HG02571 (cell line): ENCODE results near the gene ANKRD10.
A peak's percentile ranks its signal among the peaks of the same experiment; 100 is the strongest.

Experiments used
- ATAC-seq: cut with Tn5 transposase; IDR thresholded peaks from one replicate; pipeline ENCODE4 v1.9.1; 2021; ENCODE audit warnings: mild to moderate bottlenecking, moderate library complexity; ENCODE audit not compliant: unreplicated experiment

ANKRD10 gene

DNA sequence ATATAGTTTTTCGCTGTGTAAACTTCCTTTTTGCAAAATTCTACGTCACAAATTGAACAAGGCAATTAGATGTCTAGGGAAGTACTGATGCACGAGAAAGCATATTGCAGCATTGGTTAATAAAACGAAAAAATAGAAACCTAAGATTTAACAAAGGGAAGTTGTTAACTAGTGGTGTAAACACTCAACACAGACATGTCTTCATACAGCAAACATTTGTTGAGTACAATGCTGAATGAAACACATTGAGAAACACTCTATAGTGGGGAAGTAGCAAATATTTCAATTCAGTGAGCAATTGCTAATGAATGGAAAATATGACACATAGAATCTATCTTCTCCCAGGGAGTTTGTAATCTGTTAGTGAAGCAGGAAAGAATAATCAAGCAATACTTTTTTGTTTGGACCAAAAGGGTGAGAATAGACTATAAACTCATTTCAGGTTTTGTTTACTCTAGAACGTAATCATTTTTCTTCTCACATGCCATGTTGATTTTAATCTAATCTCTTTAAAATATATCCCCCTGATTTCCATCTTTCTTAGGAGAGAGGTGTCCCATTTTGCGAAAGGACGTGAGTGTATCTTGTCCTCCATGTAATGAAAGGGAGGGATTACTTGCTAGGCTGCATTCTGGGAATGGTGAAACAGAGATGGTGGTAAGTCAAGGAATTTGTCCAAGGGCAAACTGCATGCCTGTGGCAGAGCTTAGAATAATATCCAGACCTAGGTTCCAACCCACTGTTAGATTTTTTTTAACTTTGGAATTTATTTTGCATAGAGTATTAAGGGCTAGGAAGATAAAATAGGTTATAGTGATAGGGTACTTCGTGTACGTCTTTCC lies 1.7 kb upstream of the ANKRD10 start:
- ATAC-seq: no peak

DNA sequence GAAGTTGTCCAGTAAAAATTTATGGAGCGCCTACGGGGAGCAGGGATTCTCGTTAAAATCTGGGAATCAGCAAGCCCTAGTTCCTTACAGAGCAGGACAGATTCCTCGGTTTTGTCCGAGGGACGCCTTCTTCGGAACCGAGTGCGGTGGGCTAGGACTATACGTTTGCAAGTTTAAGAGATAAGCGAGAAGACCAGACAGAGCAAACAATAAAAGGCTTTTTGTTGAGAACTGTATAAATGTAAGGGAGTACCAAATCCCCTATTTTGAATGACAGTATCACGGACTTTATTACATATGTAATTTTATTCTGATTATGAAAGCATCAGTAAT lies 971 bp upstream of the ANKRD10 start:
- ATAC-seq: no peak

DNA sequence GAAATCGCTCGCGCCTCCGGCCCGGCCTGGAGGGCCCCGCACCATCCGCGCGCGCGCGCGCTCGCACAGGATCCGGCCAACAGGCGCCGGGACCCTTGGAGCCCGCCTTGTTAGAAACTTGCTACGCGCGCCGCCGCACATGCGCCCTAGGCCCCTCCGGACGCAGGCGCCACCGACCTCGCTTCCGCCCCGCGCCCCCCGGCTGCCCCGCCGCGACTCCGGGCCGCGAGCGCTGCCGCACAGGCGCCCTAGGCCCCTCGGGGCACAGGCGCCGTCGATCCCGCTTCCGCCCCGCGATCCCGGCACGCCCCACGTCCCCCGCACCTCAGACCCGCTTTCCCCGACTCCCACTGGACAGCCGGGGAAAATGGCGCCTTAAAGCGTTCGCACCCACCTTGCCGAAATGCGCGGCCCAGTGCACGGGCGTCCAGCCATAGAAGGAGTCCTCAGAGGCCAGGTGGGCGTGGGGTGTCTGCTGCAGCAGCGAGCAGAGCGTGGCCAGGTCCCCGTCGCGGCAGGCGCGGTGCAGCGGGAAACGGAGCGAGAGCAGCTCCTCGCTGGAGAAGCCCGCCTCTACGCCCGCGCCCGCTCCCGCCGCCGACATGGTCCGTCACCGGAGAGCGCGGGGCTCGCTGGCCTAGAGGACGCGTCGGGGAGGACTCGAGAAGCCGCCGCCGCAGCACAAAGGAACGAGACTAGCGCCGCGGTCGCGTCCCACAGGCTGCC lies 375 bp downstream of the ANKRD10 start:
- ATAC-seq: peak; percentile 34

DNA sequence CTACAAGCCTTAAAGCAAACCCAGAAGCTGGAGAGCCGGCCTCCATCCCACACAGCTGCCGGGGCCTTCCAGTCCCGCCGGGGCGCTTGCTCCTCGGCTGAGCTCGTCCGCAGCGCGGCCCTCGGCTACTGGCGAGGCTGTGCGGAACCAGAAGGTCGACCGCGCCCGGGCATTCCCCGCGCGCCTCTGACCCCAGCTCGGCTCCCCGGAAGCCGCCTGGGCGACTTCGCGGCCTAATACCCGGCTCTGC lies 863 bp downstream of the ANKRD10 start:
- no peak for ATAC-seq

DNA sequence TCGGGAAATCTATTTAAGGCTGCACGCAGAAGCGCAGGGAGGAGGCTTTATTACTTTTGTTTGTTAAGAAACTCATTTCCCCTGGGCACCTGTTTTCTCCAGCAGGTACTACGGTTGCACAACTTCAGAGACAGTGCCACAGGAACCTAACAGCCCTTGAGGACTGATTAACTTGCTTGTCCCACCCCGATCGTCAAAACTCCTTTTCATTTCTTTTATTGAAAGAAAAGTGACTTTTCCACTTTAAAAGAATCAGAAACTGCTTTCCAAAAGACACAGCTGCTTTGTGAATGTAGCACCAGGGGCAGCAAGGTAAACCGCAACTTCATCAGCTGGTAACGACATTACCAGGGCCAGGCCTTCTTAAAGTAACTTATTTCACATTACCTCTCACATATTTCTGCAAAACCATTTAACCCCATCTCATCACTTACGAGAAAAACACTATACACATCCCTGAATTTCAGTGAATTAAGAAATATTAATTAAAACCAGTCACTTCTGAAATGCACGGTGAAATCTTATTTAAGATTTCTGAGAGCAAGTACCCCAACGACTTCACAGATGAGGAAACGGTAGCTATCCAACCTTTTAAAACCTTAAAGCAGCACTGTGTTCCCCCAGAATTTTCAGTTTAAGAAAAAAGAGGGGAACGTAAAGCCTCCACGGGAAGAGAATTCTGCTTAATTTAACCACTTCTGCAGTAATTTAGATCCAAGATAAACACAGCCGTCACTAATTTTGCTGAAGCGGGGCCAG lies 1.4 kb downstream of the ANKRD10 start:
- ATAC-seq: no peak

DNA sequence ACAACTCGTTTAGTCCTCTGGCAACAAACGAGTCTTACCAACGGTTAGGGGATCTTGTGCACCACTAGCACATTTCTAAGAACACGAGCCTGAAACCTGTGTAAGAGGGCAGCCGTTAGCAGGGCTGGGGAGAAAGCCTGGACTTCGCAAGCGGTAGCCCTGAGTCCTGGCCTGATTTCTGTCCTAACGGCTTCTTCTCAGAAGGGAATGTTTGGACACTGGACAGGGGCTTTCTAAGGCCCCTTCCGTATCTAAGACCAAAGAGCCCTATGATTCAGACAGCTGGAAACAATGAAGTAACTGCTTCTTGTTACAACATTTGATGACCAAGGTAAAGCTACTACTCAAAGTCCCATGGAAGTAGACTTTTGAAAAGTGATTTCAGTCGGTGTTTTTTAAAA lies 2.2 kb downstream of the ANKRD10 start:
- no peak for ATAC-seq

DNA sequence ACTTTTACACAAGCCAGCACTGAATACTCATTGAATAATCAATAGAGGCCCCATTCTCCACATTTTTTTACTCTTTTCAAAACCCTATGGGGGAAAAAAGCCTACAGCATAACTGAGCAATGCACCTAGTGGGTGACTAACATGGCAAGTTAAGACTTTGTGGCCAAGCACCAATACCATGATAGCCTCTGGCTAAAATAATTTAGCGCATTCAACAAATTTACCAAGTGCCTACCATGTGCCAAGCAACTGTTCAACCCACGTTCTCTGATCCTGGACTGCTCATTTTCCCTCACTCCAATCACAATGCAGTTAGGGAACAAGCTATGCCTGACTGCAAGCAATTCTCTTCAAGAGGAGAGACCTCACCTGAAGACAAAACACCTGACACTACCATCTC lies 3.0 kb downstream of the ANKRD10 start:
- no peak for ATAC-seq

DNA sequence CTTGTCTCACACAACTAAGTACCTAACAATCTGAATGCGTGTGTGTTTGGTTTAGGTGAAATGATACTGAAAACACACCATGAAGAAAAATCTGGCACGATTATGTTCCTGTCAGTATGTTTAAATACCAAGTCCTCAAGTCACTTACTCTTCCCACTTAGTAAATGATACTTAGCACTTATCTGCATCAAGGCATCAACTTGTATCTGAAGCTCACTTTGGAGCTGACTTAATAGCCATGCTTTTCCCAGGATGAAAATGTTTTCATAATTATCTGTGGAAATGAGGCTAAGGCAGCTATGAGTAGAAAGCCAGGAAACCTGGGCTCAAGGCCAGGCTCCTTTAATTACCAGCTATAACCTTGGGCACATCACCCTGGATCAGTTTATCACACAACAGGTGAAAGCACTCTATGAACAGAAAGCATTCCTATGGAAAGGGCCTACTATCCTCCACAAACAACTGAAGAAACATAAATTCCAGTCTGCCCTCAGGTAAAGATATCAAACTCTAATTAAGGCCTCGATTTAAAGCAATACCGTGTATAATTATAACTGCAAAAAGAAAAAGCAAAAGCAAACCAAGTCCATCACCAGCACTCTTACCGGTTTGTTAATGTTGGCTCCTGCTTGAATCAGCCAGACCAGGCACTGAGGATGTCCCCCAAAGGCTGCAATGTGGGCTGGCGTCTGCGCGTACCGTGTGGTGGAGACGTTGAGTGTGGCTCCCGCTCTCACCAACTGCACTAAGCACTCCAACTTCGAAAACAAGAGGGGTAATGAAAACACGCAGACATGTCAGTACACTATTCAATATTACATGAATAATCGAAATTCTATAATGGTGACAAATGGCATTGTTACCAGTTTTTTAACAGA lies 4.6 kb downstream of the ANKRD10 start:
- ATAC-seq: no peak

DNA sequence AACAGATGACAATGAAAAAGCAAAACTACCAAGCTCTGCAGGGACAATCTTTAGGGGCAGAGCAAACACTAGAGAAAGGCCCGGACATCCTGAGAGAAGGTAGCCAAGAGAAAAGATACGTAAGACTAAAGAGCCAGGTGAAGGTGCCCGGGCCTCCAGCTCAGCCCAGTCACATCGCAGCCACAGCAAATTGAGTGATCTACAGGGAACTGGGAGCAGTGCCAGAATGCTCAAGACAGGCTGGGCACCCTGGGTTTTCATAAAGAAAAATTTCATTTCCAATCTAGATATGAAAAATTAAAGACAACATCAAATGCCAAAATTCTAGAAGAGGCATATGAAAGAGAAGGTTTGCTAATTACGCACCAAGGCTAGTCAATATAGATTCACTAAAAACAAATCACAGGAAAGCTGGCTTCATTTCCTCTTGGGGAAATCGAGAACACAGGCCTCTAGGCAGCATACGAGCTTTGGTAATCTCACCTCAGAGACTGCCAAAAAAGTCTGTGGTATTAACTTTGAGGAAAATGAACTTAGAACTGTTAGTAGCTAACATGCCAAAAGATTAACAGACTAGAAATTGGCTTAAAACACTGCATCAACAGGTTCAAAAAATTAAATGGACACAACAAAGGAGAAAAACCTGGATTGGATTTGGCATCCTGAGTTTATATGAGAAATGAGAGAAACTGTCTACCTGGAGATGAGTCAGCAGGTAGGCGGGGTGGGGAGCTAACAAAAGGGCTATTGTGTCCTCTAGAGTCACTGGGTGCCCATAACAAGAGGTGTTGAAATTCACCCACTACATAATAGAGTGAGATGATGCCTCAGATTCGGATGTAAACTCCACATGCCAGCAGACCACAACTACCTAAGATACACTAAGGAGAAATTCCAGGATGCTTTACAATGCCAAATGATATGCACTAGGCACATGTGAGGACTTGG lies 6.6 kb downstream of the ANKRD10 start:
- ATAC-seq: no peak

DNA sequence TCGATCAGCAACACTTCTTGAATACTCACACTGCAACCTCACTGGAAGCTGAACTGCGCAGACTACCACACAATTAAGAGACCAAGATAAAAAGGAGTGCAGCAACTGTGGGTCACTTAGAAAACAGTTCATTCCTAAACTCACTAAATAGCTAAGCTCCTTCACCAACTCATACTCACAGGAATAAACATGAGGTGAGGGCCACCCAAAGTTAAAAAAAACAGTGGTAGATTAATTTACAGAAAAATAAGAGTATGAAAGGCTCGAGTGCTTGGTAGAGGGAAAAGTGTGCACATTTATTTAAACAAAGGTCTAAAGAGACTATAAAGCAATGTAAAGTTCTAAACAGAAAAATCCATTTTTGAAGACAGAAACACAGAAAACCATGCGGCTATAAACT lies 7.6 kb downstream of the ANKRD10 start:
- no peak for ATAC-seq

DNA sequence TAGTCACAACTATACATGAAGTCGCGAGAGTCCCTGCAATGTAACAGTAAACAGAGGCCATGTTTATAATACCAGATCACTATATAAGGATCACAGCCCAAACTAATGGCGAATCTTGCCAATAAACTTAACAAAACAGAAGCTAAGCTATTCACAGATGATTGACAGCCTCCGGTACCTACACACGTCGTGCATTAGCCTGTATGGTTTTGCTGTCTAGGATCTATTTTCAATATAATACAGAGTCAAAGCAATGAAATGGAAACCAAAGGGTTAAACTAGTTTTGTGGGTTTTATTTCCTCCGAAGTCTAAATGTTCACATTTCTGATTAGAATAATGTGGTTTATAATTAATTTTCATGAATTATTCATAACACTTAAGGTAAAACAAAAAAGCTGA lies 10.1 kb downstream of the ANKRD10 start:
- ATAC-seq: no peak

DNA sequence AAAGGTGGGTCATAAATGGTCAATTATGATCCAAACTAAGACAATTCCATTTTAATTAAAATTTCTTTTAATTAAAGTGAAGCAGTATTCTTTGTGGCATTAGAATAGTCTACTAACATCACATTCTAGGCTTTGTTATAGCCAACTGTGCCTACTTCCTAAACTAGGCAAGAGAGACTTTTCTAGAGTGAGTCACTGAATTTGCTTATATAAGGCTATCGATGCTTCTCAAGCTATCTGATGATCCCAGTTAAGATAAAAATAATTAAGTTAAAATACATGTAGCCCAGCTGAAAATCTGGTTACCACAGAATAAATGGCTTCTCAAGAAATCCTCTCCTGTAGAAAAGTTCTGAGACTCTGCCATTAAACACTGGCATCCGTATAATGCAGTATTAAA lies 12.5 kb downstream of the ANKRD10 start:
- ATAC-seq: no peak

DNA sequence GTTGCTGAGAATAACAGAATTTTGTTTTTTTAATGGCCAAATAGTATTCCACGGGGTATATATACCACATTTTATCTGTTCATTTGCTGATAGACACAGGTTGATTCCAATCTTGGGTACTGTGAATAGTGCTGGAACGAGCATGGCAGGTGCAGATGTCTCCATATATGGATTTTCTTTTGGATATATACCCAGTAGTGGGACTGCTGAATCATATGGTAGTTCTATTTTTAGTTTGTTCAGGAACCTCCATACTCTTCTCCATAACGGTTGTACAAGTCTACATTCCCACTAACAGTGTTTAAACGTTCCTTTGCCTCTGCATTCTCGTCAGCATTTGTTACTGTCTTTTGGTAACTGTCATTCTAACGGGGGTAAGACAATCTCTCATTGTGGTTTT lies 17.3 kb downstream of the ANKRD10 start:
- no peak for ATAC-seq

DNA sequence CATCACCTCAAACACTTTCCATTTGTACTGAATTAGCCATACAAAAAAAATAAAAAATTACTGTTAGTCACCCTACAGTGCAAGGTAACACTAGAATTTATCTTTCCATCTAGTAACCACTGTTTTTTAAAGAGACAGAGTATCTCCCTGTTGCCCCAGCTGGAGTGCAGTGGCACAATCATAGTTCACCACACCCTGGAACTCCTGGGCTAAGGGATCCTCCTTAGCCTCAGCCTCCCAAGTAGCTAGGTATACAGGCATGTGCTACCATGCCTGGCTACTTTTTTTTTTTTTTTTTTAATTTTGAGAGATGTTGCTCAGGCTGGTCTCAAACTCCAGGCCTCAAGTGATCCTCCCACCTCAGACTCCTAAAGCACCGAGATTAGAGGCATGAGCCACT lies 17.9 kb downstream of the ANKRD10 start:
- no peak for ATAC-seq

DNA sequence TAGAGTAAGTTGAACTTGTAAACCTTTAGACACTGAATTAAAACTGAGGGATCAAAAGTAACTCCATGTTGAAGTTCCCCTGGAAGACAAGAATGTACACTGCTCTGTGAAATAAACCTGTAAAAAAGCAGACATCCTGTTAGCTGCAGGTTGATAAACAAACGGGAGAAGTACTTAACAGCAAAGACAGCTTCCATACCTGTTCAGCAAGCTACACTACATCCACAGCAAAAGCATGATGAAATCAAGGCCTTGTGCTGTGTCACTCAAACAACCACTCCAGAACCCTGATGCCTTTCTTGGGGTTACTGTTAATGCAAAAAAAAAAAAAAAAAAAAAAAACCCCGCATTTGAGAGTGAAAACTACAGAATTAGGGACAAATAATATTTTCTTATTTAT lies 20.8 kb downstream of the ANKRD10 start:
- ATAC-seq: no peak

DNA sequence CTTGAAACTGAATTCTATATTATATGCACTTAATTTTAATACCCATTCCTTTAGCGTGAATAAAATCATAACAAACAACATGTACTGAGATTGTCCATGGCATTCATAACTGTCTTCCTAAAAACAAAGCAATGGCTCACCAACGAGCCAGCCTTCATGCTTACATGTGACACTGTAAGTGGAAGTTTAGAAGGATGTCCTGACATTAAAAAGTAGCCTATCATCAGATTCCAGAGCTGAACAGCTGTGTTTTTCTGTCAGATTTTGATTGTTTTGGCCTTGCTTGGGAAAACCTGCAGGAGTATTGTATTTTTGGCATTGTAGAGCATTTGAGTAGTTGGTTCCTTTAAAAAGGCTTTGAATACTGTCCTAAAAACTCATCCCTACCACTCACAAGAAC lies 21.3 kb downstream of the ANKRD10 start:
- no peak for ATAC-seq

DNA sequence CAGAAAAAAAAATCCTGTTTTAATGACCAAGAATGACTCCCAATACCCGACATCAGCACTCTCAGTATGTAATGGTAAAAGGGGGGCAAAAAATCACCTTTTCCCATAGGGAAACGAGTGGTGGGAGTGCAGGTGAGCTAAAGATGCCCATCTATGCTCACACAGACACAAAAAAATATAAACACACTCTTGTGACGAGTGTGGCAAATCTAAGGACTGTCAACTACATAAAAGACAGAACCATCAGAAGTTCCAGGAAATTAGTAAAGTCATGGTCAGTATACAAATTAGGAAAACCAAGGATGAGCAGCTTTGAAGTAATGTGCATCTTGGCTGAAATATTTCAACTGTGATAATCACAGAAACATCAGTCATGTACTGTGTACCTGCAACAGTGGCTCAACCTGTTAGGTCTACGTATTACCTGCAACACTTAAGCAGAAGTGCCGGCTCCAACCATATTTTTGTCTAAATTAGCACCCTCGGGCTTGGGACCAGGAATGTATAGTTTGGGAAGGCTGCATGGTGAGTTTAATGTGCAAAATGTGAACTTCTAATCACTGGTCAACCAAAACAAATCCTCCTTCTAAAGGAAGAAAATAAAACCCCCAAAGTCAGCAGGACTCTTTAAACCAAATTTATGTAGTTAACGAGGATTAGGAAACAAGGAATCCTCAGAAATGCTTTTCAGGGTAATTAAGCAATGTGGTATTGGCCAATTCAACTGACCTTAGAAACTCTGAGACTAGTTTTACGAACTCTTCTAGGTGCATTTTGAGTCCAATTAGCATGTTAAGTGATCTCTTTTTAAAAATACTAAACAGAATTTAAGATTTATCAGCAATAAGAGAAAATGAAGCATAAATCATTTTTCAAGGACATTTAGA lies 24.3 kb downstream of the ANKRD10 start:
- no peak for ATAC-seq

DNA sequence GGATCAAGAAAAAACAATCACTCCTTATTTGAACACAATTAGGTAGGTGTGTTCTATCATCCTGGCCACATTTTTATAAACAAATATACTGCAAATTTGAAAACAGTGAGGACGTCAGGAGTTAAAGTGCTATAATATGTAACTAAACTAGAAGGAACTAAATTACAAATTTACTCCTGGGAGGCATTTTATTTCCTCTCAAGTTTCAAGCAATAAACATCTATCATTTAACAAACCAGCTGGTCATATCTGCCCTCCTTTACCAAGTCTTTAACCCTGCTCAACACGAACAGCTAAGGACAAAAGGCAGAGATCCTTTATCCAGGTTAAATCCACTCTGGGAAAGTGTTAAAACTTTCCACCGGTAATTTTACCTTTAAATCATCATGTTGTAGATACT lies 26.5 kb downstream of the ANKRD10 start:
- ATAC-seq: no peak
